Loucy (cell line): ENCODE data around the gene BCAM.
"Not testable (repeated sequence)": the region's sequence is repeated elsewhere in the genome, so short reads cannot be mapped to it uniquely, and the experiment has no call there.

Source experiments
- EZH2phosphoT487 ChIP-seq: fragments of 200-600 bp; IDR thresholded peaks from 2 replicates; pipeline ENCODE4 v1.6.1; 2018; ENCODE audit warnings: antibody characterized with exemption, mild to moderate bottlenecking, moderate library complexity, borderline replicate concordance
- TF ChIP-seq, protein P1 (sequence below): fragments of 200-600 bp; sonication (generic); conservative IDR thresholded peaks from 2 replicates; pipeline ENCODE4 v1.5.1; 2014; ENCODE audit warnings: mild to moderate bottlenecking, antibody characterized with exemption, low read length

DNA sequence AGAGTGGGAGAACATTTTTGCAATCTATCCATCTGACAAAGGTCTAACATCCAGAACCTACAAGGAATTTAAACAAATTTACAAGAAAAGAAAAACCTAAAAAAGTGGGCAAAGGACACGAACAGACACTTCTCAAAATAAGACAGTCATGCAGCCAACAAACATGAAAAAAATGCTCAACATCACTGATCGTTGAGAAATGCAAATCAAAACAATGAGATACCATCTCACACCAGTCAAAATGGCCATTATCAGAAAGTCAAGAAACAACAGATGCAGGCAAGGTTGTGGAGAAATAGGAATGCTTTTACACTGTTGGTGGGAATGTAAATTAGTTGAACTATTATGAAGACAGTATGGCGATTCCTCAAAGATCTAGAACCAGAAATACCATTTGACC, 52.7 kb downstream of the BCAM start:
- TF ChIP-seq, protein P1, sequence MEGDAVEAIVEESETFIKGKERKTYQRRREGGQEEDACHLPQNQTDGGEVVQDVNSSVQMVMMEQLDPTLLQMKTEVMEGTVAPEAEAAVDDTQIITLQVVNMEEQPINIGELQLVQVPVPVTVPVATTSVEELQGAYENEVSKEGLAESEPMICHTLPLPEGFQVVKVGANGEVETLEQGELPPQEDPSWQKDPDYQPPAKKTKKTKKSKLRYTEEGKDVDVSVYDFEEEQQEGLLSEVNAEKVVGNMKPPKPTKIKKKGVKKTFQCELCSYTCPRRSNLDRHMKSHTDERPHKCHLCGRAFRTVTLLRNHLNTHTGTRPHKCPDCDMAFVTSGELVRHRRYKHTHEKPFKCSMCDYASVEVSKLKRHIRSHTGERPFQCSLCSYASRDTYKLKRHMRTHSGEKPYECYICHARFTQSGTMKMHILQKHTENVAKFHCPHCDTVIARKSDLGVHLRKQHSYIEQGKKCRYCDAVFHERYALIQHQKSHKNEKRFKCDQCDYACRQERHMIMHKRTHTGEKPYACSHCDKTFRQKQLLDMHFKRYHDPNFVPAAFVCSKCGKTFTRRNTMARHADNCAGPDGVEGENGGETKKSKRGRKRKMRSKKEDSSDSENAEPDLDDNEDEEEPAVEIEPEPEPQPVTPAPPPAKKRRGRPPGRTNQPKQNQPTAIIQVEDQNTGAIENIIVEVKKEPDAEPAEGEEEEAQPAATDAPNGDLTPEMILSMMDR = not testable (repeated sequence)
- TF ChIP-seq EZH2phosphoT487 = not testable (repeated sequence)
